K562 (cell line): Measurements from ENCODE around the gene ACHE. TPM values are rescaled to one million over a fixed set of nuclear protein-coding genes. Genes with fewer than 3 reads are reported as not detected.

Source experiments
- DNMT1 ChIP-seq: fragments of 450-650 bp; IDR thresholded peaks from 2 replicates; pipeline ENCODE4 v1.6.1; 2016; ENCODE audit warnings: antibody characterized with exemption, mild to moderate bottlenecking
- MLLT1 ChIP-seq, 2 experiments: fragments of 450-650 bp; IDR thresholded peaks; 2 replicates each; pipeline ENCODE4 v1.6.1; 2016
- MLX ChIP-seq, 2 experiments: fragments of 450-650 bp in 1 of 2; sonication (generic) in 1 of 2; formaldehyde crosslinking; conservative IDR thresholded peaks; 2 replicates each; pipeline versions ENCODE4 v1.4.0 to v1.8.1; 2020 to 2022; ENCODE audit warnings: mild to moderate bottlenecking in 1 of 2, missing genetic modification reagents in 1 of 2
- PHF21A ChIP-seq: fragments of 450-650 bp; IDR thresholded peaks from 2 replicates; pipeline ENCODE4 v1.6.1; 2017; ENCODE audit warnings: low read depth, borderline replicate concordance
- POLR2G ChIP-seq: fragments of 200-400 bp; formaldehyde crosslinking; IDR thresholded peaks from 2 replicates; pipeline ENCODE4 v1.6.1; 2017; ENCODE audit warnings: low read depth, mild to moderate bottlenecking, antibody characterized with exemption, low read length, moderate library complexity
- RBFOX2 ChIP-seq: fragments of 200-400 bp; formaldehyde crosslinking; IDR thresholded peaks from 2 replicates; pipeline ENCODE4 v1.6.1; 2017; ENCODE audit warnings: low read depth, mild to moderate bottlenecking, low read length, moderate library complexity
- polyA plus RNA-seq, 8 experiments: library from polyadenylated mRNA; depleted of rRNA in 4 of 8; stranded (reverse) in 5 of 8; unstranded in 3 of 8; fragments of >200 nt; fragmentation: Nextera tagmentation in 2 of 8; fragmentation: Illumina TruSeq in 1 of 8; extraction: Ambion mirVana in 2 of 8; extraction: Trizol in 1 of 8; gene quantifications; 2 replicates each; pipeline versions ENCODE4 v1.2.1 to v1.2.3, GENCODE V29; 2011 to 2014; ENCODE audit warnings: inconsistent platforms in 1 of 8, missing spikeins in 1 of 8
- total RNA-seq, 7 experiments: library from RNA; depleted of rRNA in 6 of 7; stranded (reverse); fragments of >200 nt in 6 of 7; fragmentation: Illumina TruSeq in 2 of 7; extraction: Trizol in 2 of 7; gene quantifications; 2 replicates each; pipeline versions ENCODE4 v1.2.1 to v1.2.3, GENCODE V29; 2011 to 2021; ENCODE audit warnings: low replicate concordance in 1 of 7
- TF ChIP-seq, protein P1 (sequence below): fragments of 250-450 bp; sonication (Bioruptor Pico); IDR thresholded peaks from 2 replicates; pipeline ENCODE4 v1.8.0; 2022; ENCODE audit warnings: moderate library complexity, mild to moderate bottlenecking, inconsistent platforms

The ACHE gene
- total and polyA plus RNA-seq, 9 of the 15 experiments (the other 6 are each of a cell fraction or from before 2014, with no cell fraction given) = 0.04 to 8.8 (median 1.9) TPM

DNA sequence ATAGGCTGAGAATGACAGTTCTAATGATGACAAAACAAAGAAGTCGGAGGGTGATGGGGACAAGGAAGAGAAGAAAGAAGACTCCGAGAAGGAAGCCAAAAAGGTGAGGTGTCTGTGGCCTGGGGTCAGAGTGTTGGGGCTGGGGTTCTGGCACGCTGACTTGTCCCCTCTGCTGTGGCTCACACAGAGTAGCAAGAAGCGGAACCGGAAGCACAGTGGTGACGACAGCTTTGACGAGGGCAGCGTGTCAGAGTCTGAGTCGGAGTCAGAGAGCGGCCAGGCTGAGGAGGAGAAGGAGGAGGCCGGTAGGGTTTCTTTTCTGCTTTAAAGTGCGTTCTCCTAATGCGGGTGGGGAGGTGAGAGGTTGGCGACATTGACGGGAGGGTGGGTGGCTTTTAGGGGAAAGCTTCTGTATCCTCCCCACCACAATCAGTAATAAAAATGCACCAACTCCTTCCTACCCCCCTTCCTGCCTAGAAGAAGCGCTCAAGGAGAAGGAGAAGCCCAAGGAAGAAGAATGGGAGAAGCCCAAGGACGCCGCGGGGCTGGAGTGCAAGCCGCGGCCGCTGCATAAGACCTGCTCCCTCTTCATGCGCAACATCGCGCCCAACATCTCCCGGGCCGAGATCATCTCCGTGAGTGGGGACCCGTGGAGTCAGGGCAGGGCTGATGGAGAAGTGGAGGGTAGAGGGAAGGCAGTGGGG is 10.8 kb downstream of the ACHE start (continued):
- TF ChIP-seq RBFOX2 = peak; percentile 52
- TF ChIP-seq PHF21A = no peak
- no peak for TF ChIP-seq MLLT1 (IDR thresholded peaks at IDR 0.05)
- TF ChIP-seq, protein P1, sequence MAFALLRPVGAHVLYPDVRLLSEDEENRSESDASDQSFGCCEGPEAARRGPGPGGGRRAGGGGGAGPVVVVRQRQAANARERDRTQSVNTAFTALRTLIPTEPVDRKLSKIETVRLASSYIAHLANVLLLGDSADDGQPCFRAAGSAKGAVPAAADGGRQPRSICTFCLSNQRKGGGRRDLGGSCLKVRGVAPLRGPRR (CRISPR knock-in tag) = no peak
- TF ChIP-seq POLR2G = peak; percentile 70
- no peak for TF ChIP-seq DNMT1
- no peak for TF ChIP-seq MLX (CRISPR knock-in tag; conservative IDR thresholded peaks at IDR 0.05)
